K562 (cell line): ENCODE measurements around the gene CADPS2. TPM values are rescaled to one million over a fixed set of nuclear protein-coding genes. Genes with fewer than 3 reads are reported as not detected.

Source experiments
- ATAC-seq: fragments of 200-7000 bp; cut with Tn5 transposase; 3 replicates; pipeline ENCODE4 v1.9.1; 2020; ENCODE audit warnings: moderate library complexity
- BruUV-seq: library from RNA; stranded (reverse); fragments of 400-500 nt; replicated peaks from 2 replicates; lab custom pipeline; 2021; lab: Mats Ljungman, UMichigan
- CTCF ChIA-PET: fragments of 300-600 bp; formaldehyde crosslinking; extraction: SDS; loops from one replicate; lab custom pipeline; 2021; ENCODE audit warnings: low intra/inter-chr PET ratio; lab: Yijun Ruan, JAX
- POLR2A ChIA-PET: fragments of 300-600, 350-650 bp; sonication (Branson Sonifier 250); formaldehyde crosslinking; extraction: SDS; loops from one replicate; lab custom pipeline; 2021; ENCODE audit warnings: antibody characterized with exemption, inconsistent platforms; lab: Yijun Ruan, JAX
- DNase-seq, 4 experiments: peaks; one replicate each; pipeline versions ENCODE4 v3.0.0 to v3.0.0-alpha.2; 2011 to 2018; ENCODE audit warnings: low spot score in 3 of 4, mixed read lengths in 3 of 4; ENCODE audit errors: extremely low read depth in 1 of 4
- FAIRE-seq: peaks from 2 replicates; lab custom pipeline; 2011; peaks lifted over from hg19 to GRCh38; lab: Jason Lieb, UNC
- H2AFZ ChIP-seq: 2 replicates; pipeline ENCODE4 v1.6.0; 2011; ENCODE audit warnings: low read depth, low read length, control low read depth, inconsistent platforms
- H3K27ac ChIP-seq: fragments of 200-600 bp; 3 replicates; pipeline ENCODE4 v1.8.0; 2011; ENCODE audit warnings: low read depth, mild to moderate bottlenecking, control low read depth, inconsistent platforms, low read length, moderate library complexity, mixed read lengths; ENCODE audit errors: extremely low read depth
- H3K27me3 ChIP-seq, 2 experiments: fragments of 300-600 bp in 1 of 2; 2 replicates in 1 of 2; 3 replicates in 1 of 2; pipeline versions ENCODE4 v1.6.0 to v1.8.0; 2011; ENCODE audit warnings: inconsistent platforms in 2 of 2, low read length in 2 of 2, mild to moderate bottlenecking in 1 of 2, mixed read lengths in 1 of 2, moderate library complexity in 1 of 2; ENCODE audit not compliant: control insufficient read depth in 2 of 2, insufficient read depth in 2 of 2
- H3K36me3 ChIP-seq: fragments of 300-600 bp; 3 replicates; pipeline ENCODE4 v1.8.0; 2011; ENCODE audit warnings: mild to moderate bottlenecking, low read length, inconsistent platforms; ENCODE audit not compliant: control insufficient read depth, insufficient read depth
- H3K4me1 ChIP-seq, 2 experiments: fragments of 200-600 bp in 1 of 2; replicated peaks in 1 of 2; 2 replicates in 1 of 2; 3 replicates in 1 of 2; pipeline versions ENCODE4 v1.5.1 to v1.8.0; 2011; ENCODE audit warnings: inconsistent platforms in 2 of 2, low read length in 2 of 2, mild to moderate bottlenecking in 1 of 2, mixed read lengths in 1 of 2, moderate library complexity in 1 of 2; ENCODE audit not compliant: control insufficient read depth in 2 of 2, insufficient read depth in 2 of 2
- H3K4me2 ChIP-seq: 2 replicates; pipeline ENCODE4 v1.6.1; 2011; ENCODE audit warnings: low read length, control low read depth, inconsistent platforms, mixed read lengths; ENCODE audit not compliant: insufficient read depth
- H3K4me3 ChIP-seq: fragments of 200-600 bp; sonication (generic), shearing (Covaris generic); 2 replicates; pipeline ENCODE4 v1.5.1; 2016; ENCODE audit warnings: control low read depth, inconsistent platforms
- H3K79me2 ChIP-seq: fragments of 200-600 bp; 3 replicates; pipeline ENCODE4 v1.8.0; 2011; ENCODE audit warnings: low read length, inconsistent platforms; ENCODE audit not compliant: control insufficient read depth, insufficient read depth
- H3K9ac ChIP-seq, 2 experiments: 2 replicates each; pipeline versions ENCODE4 v1.6.0 to v1.6.1; 2011; ENCODE audit warnings: low read depth in 2 of 2, low read length in 2 of 2, control low read depth in 1 of 2, inconsistent platforms in 1 of 2, mild to moderate bottlenecking in 1 of 2, mixed read lengths in 1 of 2; ENCODE audit not compliant: insufficient read depth in 1 of 2
- H3K9me1 ChIP-seq: one replicate; pipeline ENCODE4 v1.6.0; 2011; ENCODE audit warnings: inconsistent platforms, mild to moderate bottlenecking, low read length, moderate library complexity; ENCODE audit not compliant: control insufficient read depth, insufficient read depth
- H3K9me3 ChIP-seq: replicated peaks from 2 replicates; pipeline ENCODE4 v1.5.1; 2011; ENCODE audit warnings: low read depth, low read length, inconsistent platforms; ENCODE audit not compliant: control insufficient read depth, insufficient read depth
- H4K20me1 ChIP-seq: replicated peaks from 2 replicates; pipeline ENCODE4 v1.6.1; 2011; ENCODE audit warnings: low read length, inconsistent platforms, mixed read lengths; ENCODE audit not compliant: control insufficient read depth, insufficient read depth
- CHD7 ChIP-seq: fragments of 200-600 bp; sonication (generic); IDR thresholded peaks from one replicate; pipeline ENCODE4 v1.6.1; 2012; ENCODE audit warnings: mild to moderate bottlenecking, low read depth, low read length, inconsistent platforms
- HNRNPK ChIP-seq: fragments of 200-400 bp; formaldehyde crosslinking; IDR thresholded peaks from one replicate; pipeline ENCODE4 v1.6.1; 2018; ENCODE audit warnings: mild to moderate bottlenecking, low read depth, low read length; ENCODE audit not compliant: poor library complexity, severe bottlenecking
- ID3 ChIP-seq, 2 experiments: fragments of 250-450 bp in 1 of 2; fragments of 450-650 bp in 1 of 2; sonication (Bioruptor Pico) in 1 of 2; IDR thresholded peaks; 2 replicates each; pipeline versions ENCODE4 v1.6.1 to v1.8.0; 2016 to 2021; ENCODE audit warnings: mild to moderate bottlenecking in 2 of 2, moderate library complexity in 2 of 2, missing compliant biosample characterization in 1 of 2, missing genetic modification characterization in 1 of 2
- MEF2A ChIP-seq: IDR thresholded peaks from 2 replicates; pipeline ENCODE4 v1.6.1; 2011; ENCODE audit warnings: low read depth, mild to moderate bottlenecking, low read length, moderate library complexity; ENCODE audit not compliant: control insufficient read depth
- NR4A1 ChIP-seq, 2 experiments: fragments of 250-450 bp in 1 of 2; fragments of 450-650 bp in 1 of 2; sonication (Bioruptor Pico) in 1 of 2; IDR thresholded peaks; 2 replicates each; pipeline versions ENCODE4 v1.4.0 to v1.6.1; 2016 to 2020; ENCODE audit warnings: mild to moderate bottlenecking in 2 of 2, missing compliant biosample characterization in 1 of 2, missing genetic modification characterization in 1 of 2, moderate library complexity in 1 of 2
- SMC3 ChIP-seq: conservative IDR thresholded peaks from 2 replicates; pipeline ENCODE4 v1.6.1; 2011; ENCODE audit warnings: low read depth, low read length, improper control_type of control experiment; ENCODE audit not compliant: insufficient read depth
- WGBS: fragments of 100-300 bp; shearing (Covaris generic); methylation state at CpG from one replicate; pipeline ENCODE4 v1.1.6; 2016; ENCODE audit warnings: low coverage, mixed read lengths; ENCODE audit not compliant: insufficient coverage; ENCODE audit errors: missing lambda C conversion rate; 5-methylcytosine and 5-hydroxymethylcytosine counted together
- in situ Hi-C: fragments of 300-500 bp; cut with MboI; formaldehyde crosslinking; loops from 4 replicates; pipeline ENCODE4 v1.15.0; 2018; ENCODE audit warnings: inconsistent platforms, mixed read lengths
- intact Hi-C: fragments of 100-400 bp; cut with micrococcal nuclease; formaldehyde crosslinking; loops from 2 replicates; pipeline ENCODE4 v1.14.2; 2022
- polyA plus RNA-seq, 8 experiments: library from polyadenylated mRNA; depleted of rRNA in 4 of 8; stranded (reverse) in 5 of 8; unstranded in 3 of 8; fragments of >200 nt; fragmentation: Nextera tagmentation in 2 of 8; fragmentation: Illumina TruSeq in 1 of 8; extraction: Ambion mirVana in 2 of 8; extraction: Trizol in 1 of 8; gene quantifications; 2 replicates each; pipeline versions ENCODE4 v1.2.1 to v1.2.3, GENCODE V29; 2011 to 2014; ENCODE audit warnings: inconsistent platforms in 1 of 8, missing spikeins in 1 of 8
- total RNA-seq, 7 experiments: library from RNA; depleted of rRNA in 6 of 7; stranded (reverse); fragments of >200 nt in 6 of 7; fragmentation: Illumina TruSeq in 2 of 7; extraction: Trizol in 2 of 7; gene quantifications; 2 replicates each; pipeline versions ENCODE4 v1.2.1 to v1.2.3, GENCODE V29; 2011 to 2021; ENCODE audit warnings: low replicate concordance in 1 of 7
- TF ChIP-seq, protein P1 (sequence below): fragments of 450-650 bp; IDR thresholded peaks from 2 replicates; pipeline ENCODE4 v1.6.1; 2016; ENCODE audit warnings: borderline replicate concordance

CADPS2 gene
- total and polyA plus RNA-seq, 9 of the 15 experiments (the other 6 are each of a cell fraction or from before 2014, with no cell fraction given) = 0.03 to 0.14 (median 0.04) TPM; not detected in 1

- in situ Hi-C loops = no loop called here
- TF ChIP-seq, protein P1, sequence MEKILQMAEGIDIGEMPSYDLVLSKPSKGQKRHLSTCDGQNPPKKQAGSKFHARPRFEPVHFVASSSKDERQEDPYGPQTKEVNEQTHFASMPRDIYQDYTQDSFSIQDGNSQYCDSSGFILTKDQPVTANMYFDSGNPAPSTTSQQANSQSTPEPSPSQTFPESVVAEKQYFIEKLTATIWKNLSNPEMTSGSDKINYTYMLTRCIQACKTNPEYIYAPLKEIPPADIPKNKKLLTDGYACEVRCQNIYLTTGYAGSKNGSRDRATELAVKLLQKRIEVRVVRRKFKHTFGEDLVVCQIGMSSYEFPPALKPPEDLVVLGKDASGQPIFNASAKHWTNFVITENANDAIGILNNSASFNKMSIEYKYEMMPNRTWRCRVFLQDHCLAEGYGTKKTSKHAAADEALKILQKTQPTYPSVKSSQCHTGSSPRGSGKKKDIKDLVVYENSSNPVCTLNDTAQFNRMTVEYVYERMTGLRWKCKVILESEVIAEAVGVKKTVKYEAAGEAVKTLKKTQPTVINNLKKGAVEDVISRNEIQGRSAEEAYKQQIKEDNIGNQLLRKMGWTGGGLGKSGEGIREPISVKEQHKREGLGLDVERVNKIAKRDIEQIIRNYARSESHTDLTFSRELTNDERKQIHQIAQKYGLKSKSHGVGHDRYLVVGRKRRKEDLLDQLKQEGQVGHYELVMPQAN = no peak
- TF ChIP-seq CHD7 (no peak), HNRNPK (no peak), ID3 (CRISPR knock-in tag; IDR thresholded peaks at IDR 0.05) (no peak), ID3 (tag; IDR thresholded peaks at IDR 0.05) (no peak), SMC3 (no peak), MEF2A (no peak), NR4A1 (CRISPR knock-in tag; IDR thresholded peaks at IDR 0.05) (no peak), NR4A1 (tag; IDR thresholded peaks at IDR 0.05) (no peak)
Observed at GRCh38 chr7:122412441-122412840, 473.8 kb downstream of the CADPS2 start.

More at GRCh38 chr7:122412441-122412840, 473.8 kb downstream of the CADPS2 start:
- Histone ChIP-seq H3K27ac (no peak overlapping the region), H3K4me3 (no peak overlapping the region), H3K4me1 (no peaks in the 10 kb centered on the region), H3K9me3 (no peaks in the 10 kb centered on the region), H3K36me3 (no peaks in the 10 kb centered on the region), H3K9ac (no peak overlapping the region), H3K9me1 (no peaks in the 10 kb centered on the region), H3K4me2 (no peak overlapping the region), H3K79me2 (no peaks in the 10 kb centered on the region), H3K27me3 (no peaks in the 10 kb centered on the region), H2AFZ (no peak overlapping the region), H4K20me1 (no peaks in the 10 kb centered on the region)
- DNase-seq = no peak
- no peak for ATAC-seq
- ChIA-PET POLR2A (no interaction called here), CTCF (no interaction called here)
- BruUV-seq = no TSS peak
- 1% methylated on average over 6 of the region's 6 CpGs for WGBS
- intact Hi-C loops = no loop called here
- no peak for FAIRE-seq
